HG02885 (cell line): ENCODE results near the gene SESTD1.
"Not testable (repeated sequence)": the region's sequence is repeated elsewhere in the genome, so short reads cannot be mapped to it uniquely, and the experiment has no call there.

Source experiments
- ATAC-seq: cut with Tn5 transposase; IDR thresholded peaks from one replicate; pipeline ENCODE4 v1.9.1; 2021; ENCODE audit warnings: mild to moderate bottlenecking; ENCODE audit not compliant: unreplicated experiment, poor library complexity

The SESTD1 gene

DNA sequence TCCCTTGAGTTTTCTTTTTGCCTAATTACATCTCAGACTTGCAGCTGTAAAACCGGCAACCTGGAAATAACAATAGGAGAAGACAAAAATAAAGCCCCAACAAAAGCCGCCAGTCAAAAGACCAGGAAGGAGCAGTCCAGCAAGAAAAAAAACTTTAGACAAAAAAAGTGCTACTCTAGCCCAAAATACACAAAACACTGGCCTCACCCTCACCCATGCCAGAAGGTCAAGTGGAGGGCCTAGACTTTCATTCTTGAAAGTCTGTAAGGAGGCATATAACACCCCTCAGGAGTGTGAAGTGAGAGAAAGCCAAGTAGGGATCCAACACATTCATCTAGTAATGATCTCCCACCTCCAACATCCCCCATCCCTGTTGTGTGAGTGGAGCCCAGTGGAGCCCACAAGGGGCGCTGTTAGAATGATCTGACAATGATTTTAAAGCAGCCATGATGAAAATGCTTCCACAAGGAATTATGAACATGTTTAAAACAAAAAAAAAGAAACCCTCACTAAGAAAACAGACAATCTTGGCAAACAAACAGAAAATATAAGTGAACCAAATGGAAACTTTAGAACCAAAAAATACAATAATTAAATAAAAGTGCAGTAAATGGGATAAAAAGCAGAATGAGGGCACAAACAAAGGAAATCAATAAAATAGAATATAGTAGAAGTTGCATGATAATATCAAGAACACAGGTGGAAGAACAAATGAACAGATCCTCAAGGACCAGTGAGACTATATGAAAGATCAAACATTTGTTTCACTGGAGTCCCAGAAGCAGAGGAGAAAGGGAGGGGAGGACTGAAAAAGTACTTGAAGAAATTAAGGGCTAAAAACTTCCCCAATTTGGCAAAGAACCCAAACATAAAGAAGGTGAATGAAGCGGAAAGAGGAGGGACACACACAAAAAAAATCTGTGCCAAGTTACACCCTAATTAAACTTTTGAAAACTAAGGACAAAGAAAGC lies 23.9 kb downstream of the SESTD1 start:
- ATAC-seq, result no peak

DNA sequence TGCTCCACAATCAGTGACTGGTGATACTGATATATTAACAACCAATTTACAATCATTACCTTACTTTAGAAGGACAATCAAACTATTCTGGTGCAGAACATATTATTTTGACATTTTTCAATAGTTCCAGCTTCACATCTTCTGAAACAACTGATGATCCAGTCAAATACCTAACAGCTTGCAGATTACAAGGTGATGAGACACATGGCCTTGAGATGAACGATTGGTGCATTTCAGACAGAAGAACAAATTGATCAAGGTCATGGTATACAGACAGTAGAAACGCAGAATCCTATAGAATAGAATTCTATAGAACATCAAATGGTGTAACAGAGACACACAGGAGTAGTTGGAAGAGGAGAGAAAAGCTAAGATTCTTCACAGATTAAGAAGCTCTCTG lies 24.8 kb downstream of the SESTD1 start:
- ATAC-seq, result no peak

DNA sequence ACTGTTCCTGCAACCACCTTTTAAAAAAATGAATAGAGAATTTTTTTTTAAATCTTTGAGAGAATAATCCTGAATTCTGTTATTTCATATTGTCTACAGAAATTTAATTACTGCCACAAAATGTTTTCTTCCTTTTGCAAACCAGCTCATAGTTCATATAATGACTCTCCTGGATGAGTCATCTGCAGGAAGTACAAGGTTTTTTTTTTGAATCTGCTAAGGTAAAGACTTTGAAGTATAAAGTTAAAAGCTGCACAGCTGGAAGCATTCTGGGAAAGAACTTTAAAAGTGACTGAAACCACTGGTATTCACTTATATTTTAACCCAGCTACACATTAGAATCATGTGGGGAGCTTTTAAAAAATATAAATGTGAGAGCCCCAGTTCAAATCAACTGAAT lies 25.4 kb downstream of the SESTD1 start:
- ATAC-seq, result peak; percentile 71

DNA sequence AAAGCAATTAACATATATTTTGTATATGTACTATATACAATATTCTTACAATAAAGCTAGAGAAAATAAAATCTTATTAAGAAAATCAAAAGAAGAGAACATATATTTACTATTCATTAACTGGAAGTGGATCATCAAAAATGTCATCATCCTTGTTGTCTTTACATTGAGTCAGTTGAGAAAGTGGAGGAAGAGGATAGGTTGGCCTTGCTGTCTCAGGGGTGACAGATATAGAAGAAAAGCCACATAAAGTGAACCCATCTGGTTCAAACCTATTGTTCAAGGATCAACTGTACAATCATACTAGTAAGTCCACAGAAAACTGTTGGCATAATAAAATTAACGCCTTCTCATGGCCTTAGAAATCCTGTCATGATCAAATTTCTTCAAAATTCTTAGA lies 26.6 kb downstream of the SESTD1 start:
- ATAC-seq, result no peak

DNA sequence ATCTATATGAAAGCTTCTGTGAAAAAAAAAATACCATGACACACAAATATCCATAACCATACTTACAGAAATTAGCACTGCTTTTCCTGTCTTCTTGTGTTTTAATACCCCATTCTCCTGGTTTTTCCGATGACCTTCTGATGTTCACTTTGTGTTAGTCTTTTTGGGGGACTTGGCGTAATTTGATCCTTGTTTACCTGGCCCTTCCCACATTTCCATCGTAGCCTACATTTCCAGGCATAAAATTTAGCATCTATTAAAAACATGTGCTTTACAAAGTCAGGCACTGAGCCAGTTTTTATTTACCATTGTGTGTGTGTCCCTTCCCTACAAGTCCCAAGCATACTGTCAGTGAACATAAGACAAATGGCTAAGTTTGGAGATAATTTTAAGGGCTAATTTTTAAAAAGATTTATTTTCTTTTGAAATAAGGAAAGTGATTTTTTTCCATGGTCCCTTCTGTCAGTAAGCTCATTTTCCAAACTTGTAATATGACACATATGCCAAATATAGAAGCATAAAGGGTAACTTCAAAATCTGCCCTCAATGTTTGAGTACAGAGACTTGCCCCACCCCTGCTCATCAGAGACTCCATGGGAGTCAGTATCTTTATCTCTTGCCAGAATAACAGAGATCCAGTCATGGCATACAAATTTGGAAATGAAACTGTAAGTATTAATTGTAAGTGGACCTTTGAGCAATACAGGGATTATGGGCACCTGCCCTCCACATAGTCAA lies 27.3 kb downstream of the SESTD1 start:
- ATAC-seq, result no peak

DNA sequence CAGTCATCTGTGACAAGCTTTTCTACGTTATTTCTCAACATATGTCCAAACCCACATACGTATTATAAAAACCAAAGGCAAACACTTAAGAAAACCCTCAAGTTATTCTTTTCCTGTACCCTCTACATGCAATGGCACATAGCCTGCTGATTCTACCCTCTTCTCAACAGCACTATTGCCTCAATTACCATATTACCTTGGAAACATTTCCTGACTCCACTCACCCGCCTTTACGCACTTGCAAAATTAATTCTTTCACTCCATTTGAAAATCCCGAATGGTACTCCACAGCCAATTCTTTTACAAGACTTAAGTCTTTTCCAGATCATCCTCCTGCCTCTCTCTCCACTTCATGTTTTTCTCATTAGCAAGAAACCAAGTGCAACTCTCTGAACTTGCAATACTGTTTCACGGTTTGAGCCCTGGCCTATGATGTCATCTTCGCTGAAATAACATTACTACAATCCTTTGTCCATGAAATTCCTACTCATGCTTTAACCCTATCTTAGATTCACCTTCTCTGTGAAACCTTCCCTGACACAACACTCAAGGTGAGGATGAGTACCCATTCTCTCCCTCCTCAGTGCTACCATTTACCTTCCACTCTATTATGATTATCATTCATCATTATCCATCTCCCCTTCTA lies 29.0 kb downstream of the SESTD1 start:
- no peak for ATAC-seq

DNA sequence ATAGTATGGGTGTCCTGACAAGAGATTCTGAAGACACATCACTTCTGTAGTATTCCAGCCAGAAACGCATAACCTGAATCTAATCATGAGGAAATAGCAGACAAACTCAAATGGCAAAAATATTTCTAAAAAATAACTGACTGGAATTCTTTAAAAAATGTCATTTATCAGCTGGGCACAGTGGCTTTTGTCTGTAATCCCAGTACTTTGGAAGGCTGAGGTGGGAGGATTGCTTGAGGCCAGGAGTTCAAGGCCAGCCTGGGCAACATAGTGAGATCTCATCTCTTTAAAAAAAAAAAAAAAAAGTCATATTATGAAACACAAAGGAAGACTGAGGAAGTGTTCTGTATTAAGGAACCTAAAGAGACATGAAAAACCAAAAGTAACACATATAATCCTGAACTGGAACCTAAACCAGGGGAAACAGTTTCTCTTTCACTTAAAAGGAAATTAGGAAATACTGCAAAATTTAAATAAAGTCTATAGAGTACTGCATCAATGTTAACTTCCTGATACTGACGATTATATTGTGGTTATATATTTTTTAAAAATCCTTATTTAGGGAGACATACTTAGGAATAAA lies 29.9 kb downstream of the SESTD1 start:
- no peak for ATAC-seq

DNA sequence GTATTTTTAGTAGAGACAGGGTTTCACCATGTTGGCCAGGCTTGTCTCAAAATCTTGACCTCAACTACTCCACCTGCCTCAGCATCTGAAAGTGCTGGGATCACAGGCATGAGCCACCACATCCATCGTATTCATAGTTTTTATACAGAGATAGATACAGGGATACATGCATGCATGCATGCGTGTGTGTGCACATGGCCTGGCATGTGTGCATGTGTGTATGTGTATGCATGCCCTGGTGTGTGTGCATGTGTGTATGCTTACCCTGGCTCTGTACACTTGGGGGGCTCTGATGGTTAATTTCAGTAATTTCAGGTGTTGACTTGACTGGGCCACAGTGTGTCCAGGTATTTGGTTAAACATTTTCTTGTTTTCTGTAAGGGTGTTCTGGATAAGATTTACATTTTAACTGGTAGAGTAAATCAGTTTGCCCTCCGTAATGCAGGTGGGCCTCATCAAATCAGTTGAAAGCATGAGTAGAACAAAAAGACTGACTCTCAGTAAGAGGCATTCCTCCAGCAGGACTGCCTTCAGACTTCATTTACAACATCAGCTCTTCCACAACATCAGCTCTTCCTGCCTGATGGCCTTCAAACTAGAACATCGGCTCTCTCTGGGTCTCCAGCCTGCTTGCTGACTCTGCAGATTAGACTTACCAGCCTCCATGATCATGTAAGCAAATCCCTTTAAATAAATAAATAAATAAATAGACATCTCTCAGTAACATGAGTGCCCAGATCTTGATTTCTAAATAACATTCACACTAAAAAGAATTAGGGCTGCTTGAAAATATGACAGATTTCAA lies 30.8 kb downstream of the SESTD1 start:
- no peak for ATAC-seq

DNA sequence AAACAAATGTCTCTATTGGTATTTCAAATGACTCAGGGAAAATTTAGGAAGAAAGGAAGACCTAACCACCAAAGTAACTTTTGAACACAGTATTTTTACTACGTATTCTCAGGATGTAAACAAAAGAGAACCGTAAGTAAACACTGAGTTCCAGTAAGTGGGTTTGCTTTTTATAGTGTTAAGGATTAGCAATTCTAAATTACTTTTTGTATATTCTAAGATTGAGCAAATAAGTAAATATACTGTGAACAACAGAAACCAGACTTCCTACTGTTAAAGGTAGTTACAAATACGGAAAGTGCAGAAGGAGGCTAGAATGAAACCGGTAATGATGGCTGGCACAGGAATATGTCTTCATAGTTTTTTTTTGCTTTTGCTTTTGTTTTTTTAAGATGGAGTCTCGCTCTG lies 31.5 kb downstream of the SESTD1 start:
- no peak for ATAC-seq

DNA sequence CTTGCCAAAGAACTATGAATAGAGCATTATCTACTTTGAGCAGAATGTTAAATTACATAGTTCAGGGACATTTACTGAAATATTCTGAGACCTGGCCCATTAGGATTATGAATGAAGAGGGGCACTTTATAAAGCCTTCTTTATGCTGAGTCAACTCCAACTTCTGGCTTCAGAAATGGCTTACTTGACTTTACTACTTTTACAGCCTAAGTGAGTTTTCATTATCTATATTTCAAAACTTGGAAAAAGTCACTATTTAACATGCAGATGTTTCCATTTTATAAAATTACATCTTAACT lies 37.7 kb downstream of the SESTD1 start:
- ATAC-seq, result no peak

DNA sequence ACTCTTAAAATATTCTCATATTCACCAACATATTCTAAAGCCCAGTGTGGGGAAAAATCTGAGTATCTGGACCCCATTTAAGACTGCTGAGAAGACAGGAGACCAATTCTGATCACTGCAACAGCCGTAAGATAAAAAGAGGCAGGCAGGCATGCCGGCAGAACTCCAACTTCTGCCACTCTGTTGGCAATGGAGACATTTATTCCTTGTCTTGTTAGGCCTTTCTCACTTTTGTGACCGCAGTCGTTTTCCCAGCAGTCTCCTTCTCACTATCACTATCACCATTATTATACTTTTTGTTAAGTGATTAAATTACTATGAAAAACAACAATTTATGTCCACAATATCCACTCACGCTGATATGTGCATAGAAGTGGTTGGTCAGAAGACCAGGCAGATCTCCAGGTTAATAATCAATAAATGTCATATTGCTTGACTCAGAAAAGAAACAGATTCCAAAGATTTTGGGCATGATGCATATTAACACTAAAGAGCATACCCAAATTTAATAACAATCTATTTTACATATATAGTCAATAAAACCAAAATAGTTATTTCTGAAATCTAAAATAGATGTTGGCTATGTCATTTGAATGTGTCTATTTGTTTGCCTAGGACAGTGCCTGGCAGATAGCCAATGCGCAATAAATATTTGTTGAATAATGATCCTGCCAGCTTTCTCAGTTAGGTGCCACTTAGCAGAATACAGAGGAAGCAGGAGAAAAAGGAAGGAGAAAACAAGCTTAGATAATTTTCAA lies 38.2 kb downstream of the SESTD1 start:
- no peak for ATAC-seq

DNA sequence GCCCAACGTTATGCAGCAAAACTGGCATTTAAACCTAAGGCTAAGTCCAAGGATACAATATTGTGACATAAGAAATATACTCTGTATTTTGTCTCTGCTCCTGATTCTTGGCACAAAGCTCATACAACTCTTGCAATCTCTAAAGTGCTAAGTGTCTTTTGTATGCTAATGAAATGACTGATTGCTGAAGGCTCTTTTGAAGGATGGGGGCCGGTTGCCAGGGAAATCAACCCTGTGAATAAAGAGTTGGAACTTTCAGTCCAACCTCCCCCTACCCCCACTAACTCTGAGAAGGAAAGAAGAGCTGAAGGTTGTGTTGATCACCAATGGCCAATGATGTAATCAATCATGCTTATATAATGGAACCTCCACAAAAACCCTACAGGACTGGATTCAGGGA lies 40.3 kb downstream of the SESTD1 start:
- no peak for ATAC-seq

DNA sequence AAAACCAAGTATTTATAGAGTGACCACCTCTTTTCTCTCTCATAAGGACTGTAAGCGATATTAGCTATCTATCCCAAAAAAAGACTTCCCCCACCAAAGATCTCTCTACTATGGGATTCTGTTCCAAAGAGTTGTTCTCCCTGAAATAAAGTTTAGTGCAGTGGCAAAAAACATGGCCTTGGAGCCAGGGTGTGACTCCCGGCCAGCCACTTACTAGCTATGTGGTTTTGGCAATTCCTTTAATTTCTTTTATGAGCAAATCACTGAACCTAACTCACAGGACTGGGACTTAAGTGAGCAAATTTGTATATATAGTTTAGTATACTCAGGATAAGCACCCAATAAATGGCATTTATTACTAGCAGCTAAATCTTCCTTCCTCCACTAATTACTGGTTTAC lies 42.6 kb downstream of the SESTD1 start:
- no peak for ATAC-seq

DNA sequence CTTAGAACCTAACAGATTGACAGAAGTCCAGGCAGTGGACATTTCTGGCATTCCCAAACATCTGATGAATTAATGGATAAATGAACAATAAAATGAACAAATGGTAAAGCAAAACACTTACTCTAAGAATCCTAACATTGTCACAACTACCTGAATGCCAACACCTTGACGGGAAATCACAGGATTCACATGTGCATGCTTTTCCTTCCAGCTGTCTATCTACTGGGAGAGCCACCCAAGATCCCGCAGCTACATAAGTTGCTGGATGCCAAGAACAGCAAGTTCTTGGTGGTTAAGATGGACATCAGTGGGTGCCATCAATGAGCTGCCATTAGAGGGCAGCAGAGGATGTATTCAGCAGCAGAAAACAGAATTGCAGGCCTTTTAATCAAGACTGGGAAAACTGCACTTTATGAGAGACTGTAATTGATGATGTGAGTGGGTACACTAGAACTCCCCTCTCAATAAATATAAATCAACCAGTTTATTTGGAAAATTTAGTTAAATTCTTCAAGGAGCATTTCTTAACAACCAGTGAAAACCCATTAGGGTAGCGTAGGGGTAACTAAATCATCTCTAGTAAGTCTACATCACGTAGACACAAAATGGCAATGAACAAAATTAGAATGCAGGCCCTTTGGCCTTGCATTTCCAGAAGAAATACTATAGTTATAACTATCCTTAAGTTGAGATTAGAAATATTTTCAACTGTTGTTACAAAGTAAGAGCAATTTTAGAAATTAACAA lies 45.6 kb downstream of the SESTD1 start:
- ATAC-seq, result peak; percentile 89

DNA sequence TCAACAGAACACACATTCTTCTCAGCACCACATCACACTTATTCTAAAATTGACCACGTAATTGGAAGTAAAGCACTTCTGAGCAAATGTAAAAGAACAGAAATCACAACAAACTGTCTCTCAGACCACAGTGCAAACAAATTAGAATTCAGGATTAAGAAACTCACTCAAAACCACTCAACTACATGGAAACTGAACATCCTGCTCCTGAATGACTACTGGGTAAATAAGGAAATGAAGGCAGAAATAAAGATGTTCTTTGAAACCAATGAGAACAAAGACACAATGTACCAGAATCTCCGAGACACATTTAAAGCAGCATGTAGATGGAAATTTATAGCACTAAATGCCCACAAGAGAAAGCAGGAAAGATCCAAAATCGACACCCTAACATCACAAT lies 50.0 kb downstream of the SESTD1 start:
- ATAC-seq, result not testable (repeated sequence)

DNA sequence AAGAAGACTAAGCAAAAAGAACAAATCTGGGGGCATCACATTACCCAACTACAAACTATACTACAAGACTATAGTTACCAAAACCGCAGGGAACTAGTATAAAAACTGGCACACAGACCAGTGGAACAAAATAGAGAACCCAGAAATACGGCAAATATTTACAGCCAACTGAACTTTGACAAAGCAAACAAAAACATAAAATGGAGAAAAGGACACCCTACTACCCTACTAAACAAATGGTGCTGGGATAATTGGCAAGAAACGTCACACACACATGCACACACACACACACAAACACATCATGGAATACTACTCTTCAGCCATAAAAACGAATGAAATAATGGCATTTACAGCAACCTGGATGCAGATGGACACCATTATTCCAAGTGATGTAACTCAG lies 53.3 kb downstream of the SESTD1 start:
- no peak for ATAC-seq

DNA sequence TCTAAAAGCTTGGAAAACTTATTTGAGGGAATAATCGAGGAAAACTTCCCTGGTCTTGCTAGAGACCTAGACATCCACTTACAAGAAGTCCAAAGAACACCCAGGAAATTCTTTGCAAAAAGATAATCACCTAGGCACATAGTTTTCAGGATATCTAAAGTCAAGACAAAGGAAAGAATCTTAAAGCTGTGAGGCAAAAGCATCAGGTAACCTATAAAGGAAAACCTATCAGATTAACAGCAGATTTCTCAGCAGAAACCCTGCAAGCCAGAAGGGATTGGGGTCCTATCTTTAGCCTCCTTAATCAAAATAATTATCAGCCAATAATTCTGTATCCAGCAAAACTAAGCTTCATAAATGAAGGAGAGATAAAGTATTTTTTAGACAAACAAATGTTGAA lies 56.4 kb downstream of the SESTD1 start:
- ATAC-seq, result not testable (repeated sequence)

DNA sequence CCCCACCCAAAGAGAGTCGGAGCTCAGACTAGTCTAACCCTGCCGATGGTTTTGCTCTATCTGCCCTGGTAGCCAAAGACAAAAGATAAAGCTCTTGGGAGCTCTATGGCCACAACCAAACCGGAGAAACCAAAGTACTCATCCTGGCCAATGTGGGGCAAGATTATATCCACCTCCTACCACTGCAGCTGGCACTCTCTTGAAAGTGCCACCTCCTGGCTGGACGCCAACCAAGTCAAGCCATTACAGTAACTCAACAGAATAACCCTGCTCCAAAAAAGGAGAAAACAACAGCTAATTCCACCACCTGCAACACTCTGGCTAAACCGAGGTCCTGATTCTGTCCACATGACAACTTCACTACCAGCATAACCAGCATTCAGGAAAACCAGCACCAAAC lies 57.6 kb downstream of the SESTD1 start:
- no peak for ATAC-seq

DNA sequence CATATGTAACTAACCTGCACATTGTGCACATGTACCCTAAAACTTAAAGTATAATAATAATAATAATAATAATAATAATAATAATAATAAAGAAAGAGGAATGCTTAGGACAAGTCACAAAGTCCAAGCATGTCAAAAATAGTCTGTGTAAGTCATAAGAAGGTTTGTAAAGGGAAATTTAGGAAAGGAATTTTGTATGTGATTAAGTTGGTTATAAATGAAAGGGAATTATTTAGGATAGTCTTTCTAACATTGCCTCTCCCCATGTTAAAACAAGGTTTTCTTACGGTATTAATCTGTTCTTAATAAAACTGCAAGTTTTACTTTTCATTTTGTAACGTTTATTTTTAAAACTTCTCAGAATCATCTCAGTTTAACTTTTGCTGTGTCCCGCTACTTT lies 62.8 kb downstream of the SESTD1 start:
- no peak for ATAC-seq
